ENCODE measurements around the gene SLC6A6.

GRCh38 chr3:14373753-14374376, 28.5 kb upstream of the SLC6A6 start:
- TF ChIP-seq CTCF (IDR thresholded peaks at IDR 0.05) (no peak), POLR2A (IDR thresholded peaks at IDR 0.05) (no peak)
